Middle frontal gyrus (tissue), 1 donor: ENCODE results near the gene NAA10.

Experiments
- DNase-seq: peaks from one replicate; pipeline ENCODE4 v3.0.0-alpha.2; 2015; ENCODE audit warnings: low spot score; ENCODE audit errors: extremely low spot score

NAA10 gene

DNA sequence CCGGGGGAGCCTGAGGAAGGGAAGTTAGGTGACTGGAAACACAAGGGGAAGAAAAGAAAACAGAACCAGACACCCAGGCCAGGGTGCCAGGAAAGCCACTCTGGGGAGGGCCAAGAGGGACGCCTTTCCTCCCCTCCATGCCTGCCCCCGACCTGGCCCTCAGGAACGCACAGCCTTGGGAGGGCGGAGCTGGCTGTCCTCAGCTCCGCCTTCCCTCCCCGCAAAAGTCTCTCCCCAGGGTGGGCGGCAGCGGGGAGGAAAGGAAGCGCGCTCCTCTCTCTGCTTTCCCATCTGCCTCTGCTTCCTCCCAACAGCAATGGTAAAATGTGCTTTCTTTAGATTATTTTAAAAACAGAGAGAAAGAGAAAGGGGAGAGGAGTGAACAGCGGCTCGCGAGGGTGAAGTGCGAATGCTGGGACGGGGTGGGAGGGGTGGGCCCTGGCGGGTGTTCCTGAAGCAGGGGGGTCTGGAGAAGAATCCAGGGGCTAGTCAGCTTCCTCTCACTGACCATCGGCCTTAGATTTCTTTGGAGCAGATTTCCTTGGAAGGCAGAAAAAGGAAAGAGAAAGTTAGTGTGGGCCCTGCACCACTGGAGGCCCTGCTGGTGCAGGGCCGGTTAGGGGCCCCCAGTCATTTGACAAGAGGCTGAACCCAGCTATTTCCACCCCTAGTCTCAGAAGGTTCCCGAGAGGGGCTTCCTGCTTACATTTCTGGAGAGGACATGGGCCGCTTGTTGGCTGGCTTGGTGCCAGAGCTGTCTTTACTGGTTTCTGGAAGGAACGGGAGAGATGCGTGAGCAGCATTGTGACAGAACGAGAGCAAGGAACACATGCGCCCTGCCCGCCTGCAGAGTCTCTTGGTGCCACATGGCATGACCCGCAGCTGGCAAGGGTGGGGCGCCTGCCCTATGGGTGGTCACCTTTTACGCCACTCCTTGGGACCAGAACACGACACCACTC, 14.3 kb upstream of the NAA10 start:
- DNase-seq: no peak

DNA sequence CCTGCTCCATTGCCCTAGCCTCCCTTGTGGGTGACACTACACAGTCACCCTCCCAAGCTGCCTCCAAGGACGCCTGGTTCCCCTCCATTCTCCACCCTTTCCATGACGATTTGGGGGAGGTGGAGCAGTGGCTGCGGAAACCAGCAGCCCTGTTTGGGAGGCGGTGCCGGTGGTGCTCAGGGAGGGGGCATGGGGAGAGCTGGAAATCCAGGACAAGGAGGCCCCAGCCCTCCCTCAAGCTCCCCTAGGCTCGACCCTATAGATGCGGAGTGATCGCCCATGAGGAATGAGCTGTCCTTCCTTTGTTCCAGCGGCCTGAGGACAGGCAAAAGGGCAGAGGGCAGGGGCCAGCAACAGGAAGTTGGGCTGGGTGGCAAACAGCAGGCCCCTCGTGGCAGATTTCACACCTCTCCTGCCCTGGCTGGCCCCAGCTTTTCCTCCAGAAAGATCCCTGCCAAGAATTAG, 13.2 kb upstream of the NAA10 start:
- DNase-seq: no peak

- DNase-seq: no peak
Observed at GRCh38 chrX:153947009-153947769, 12.4 kb upstream of the NAA10 start.

DNA sequence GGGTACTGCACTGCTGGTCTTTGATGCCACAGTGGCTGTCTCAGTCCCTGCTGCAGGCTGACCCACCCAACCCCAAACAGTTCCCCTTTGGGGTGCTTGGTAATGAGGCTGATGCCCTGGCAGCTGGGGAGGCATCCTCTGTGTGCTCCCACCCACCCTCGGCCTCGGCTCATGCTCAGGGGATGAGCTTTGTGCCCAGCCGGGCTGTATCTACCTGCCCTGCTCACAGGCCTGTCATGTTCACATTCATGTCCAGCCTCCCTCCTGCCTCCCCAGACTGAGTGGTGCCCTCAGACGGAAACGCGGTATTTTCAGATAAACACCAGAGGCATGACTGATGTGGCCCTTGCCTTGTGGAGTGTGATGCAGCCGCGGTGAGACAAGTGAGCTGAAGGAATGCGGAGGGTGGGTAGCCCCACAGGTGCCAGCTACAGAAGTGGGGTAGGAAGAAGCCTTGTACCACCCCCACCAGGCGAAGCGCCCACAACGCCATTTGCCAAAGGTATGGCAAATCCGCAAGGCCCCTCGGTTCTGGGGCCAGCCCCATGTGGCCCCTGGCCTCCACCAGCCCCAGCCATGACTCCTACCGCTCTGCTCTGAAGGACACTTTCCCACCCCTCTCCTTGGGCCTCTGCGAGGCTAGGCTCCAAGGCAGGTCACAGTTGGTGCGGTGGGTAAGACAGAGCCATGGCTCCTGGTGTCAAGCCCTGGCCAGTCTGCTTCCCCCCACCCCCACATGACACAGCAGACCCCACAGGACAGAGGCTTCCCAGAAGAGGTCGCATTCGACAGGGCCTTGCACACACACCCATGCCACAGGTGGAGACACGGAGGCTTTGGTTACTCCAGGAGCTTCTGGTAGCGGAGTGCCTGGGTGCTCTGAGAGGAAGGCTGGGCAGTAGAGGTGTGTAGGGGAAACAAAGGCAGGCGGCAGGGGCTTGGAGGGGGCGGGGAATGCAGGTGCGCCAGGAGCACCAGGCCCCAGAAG, 11.4 kb upstream of the NAA10 start:
- no peak for DNase-seq

DNA sequence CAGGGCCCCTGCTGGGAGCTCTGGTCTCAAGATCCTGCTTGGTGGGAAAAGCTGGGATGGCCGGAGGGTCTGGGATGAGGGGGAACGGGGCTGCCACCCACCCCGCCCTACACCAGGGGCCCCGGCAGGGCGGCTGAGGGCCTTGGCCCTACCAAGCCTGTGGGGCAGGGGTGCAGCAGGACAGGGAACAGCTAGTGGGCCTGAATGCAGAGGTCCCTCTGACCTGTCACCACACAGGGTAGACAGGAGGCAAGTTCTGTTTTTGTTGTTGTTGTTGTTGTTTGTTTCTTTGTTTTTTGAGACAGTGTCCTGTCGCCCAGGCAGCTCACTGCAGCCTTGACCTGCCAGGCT, 9.9 kb upstream of the NAA10 start:
- DNase-seq: no peak

- DNase-seq: no peak
Observed at GRCh38 chrX:153944140-153944799, 9.4 kb upstream of the NAA10 start, which contains the start of gene RENBP. Gene RENBP (minus strand): TSS chrX:153944643. CDS start chrX:153944610, 33 bp downstream.

DNA sequence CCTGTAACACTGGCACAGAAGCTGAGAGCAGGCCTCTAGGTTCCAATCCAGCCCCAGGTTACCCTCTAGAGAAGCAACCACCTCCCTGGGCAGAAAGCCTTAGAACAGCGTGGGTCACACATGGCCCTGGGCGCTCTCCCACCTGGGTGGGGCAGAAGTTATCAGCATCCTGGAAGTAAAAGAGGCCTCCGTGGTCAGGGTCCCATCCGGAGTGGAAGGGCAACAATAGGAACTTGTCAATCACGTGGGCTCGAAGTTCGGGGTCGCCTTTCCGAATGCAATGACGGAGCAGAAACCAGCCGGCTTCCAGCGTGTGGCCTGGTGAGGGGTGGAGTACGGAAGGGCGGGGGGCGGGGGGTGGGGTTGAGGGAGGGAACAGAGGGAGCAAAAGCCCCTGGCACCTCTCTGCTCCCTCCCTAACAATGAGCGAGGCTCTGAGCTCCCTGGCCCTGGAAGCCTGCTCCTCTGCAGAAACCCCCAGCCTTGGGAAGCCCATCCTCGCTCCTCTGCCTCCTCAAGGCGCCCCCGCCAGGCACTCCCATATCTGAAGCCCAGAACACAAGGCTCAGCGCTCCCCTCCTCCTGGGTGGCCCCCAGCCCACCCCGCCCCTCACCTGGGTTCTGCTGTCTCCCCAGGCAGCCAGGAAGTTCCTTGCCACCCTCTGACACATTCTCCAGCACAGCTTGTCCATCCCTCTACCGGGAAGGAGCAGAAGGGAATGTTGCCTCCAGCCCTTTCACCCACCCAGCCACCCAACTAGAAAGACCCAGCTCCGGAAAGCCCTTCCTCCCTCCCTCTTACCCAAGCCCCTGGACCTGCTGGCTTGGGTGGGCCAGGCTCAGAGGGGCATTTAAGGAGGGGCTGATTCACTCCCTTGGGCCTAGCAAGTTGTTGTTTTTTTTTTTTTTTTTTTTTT, 6.8 kb upstream of the NAA10 start:
- no peak for DNase-seq

DNA sequence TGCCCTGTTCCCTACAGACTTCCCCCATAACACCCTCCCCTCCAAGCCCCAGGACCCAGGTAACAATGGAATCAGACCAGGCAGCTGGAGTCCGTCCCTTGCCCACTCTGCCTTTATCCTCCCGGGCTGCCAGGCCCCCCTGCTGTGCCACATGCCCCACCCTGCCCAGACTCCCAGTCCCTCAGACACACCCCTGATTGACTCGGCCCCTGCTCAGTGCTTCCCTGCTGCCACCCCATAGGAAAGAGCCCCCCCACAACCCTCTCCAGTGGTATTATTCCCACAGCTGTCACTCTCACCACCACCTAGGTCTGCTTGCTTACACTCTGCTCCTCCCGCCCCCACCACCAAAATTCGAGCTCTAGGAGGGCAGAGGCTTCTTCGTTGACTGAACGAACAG, 4.7 kb upstream of the NAA10 start:
- DNase-seq: no peak

DNA sequence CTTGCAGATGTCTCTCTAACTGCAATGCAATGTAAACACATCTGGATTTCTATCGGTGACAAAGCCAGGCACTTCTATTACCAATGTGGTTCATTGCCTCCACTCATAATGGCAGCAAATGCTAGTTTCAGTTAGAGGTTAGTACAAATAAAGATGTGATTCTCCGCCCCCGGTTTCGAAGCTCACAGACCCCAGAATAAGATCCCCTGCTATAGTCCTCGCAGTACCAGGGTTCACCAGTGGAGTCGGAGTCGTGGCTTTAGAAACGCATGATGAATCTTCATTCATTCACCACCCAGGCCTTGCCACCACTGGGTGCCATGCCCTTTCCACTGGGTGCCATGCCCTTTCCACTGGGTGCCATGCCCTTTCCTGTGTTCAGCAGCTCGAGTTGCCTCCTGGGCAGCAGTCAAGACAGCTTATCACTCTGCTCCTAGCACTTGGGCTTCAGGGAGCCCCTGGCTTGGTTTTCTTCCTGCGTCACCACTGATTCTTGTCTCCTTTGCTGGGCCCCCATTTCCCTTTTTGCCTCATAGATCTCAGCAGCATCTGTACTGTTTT, 3.5 kb upstream of the NAA10 start:
- DNase-seq: no peak

GRCh38 chrX:153937056-153937455, 2.2 kb upstream of the NAA10 start:
- no peak for DNase-seq

GRCh38 chrX:153935326-153935851, 552 bp upstream of the NAA10 start:
- no peak for DNase-seq

GRCh38 chrX:153934148-153934761, 582 bp downstream of the NAA10 start:
- no peak for DNase-seq

- DNase-seq: no peak
Observed at GRCh38 chrX:153933748-153934147, 1.1 kb downstream of the NAA10 start.

GRCh38 chrX:153932220-153932915, 2.5 kb downstream of the NAA10 start:
- DNase-seq: no peak

DNA sequence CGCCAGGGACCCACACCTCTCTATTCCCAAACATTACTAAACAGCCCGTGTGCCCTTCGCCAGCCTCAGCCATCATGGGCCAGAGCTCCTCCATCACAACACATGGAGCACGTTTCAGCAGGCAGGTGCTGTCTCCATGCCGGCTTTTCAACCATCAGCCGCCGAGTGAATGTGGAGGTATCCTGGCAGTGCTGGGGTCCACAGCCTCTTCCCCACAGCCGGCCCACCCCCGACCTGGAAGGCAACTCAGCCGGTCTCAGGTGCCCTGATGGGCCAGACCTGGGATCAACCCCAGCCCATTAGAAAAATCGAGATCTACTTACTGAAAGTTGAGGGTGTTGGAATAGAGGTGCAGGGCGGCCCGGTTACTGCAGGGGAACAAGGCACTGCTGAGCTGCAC, 3.1 kb downstream of the NAA10 start:
- no peak for DNase-seq

DNA sequence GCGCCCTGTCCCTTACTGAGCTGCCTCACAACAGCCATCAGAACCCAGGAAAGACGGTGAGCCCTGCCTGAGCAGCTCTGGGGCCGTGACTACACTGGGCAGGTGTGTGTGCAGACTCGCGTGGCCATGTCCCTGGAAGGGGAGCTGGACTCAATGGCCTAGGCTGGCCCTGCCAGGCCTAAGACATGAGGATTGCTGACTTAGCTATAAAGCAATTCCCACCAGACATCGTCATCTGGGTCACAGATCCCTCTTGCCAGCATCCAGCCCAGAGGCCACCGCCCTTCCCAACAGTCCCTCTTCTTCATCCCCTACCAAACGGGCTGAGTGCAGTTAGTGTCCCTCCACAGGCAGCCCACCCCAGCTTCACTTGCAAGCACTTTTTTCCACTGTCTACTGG, 3.7 kb downstream of the NAA10 start:
- DNase-seq: no peak

- DNase-seq: no peak
Observed at GRCh38 chrX:153930011-153930910, 4.6 kb downstream of the NAA10 start.
